ENCODE results near the gene SFI1. TPM values are rescaled to one million over a fixed set of nuclear protein-coding genes. Genes with fewer than 3 reads are reported as not detected.

SFI1 gene
- total and polyA plus RNA-seq, 2 of the 8 experiments (the other 6 are each of a cell fraction or from before 2014, with no cell fraction given), result 10.4 to 30.1 TPM

- H3K79me1 ChIP-seq (ENCODE audit: low read depth, low read length), result no peaks in the 10 kb centered on the region
- no peak overlapping the region for H3K23ac ChIP-seq (ENCODE audit: insufficient read length)
- H4K20me1 ChIP-seq (replicated peaks in 1 of 2; ENCODE audit: control insufficient read depth in 1 of 2, insufficient read depth in 2 of 2, low read length in 2 of 2), result no peaks in the 10 kb centered on the region
- H4K8ac ChIP-seq (ENCODE audit: extremely low read depth, insufficient read depth, low read length), result no peak overlapping the region
- no peaks in the 10 kb centered on the region for H3K4me1 ChIP-seq (replicated peaks in 1 of 4; ENCODE audit: control insufficient read depth in 3 of 4, insufficient read depth in 4 of 4, low read length in 3 of 4)
- H3K27me3 ChIP-seq (replicated peaks in 1 of 4; ENCODE audit: control insufficient read depth in 3 of 4, extremely low read depth in 1 of 4, insufficient read depth in 3 of 4, low read length in 3 of 4), result no peaks in the 10 kb centered on the region
- H3K36me3 ChIP-seq (ENCODE audit: control insufficient read depth in 2 of 4, insufficient read depth in 4 of 4, low read length in 3 of 4), result peaks cover 0 to 2% (median 0%) of the 10 kb centered on the region in 4 experiments; a peak in 1 of 8 replicates
- DNase-seq (ENCODE audit: low read depth in 1 of 2, low spot score in 2 of 2) (no peak), FAIRE-seq (no peak)
- no peaks in the 10 kb centered on the region for H3K9me3 ChIP-seq (ENCODE audit: insufficient read depth in 2 of 2, low read depth in 1 of 2, low read length in 1 of 2)
- no peak overlapping the region for H2AK5ac ChIP-seq (ENCODE audit: low read depth, low read length)
- H3K4me2 ChIP-seq (ENCODE audit: insufficient read depth in 1 of 2, low read depth in 2 of 2, low read length in 2 of 2), result no peak overlapping the region
- H2BK5ac ChIP-seq (ENCODE audit: low read depth, low read length), result no peak overlapping the region
- H2BK12ac ChIP-seq (ENCODE audit: low read depth, low read length), result no peak overlapping the region
- H3K4me3 ChIP-seq (ENCODE audit: extremely low read depth in 1 of 4, insufficient read depth in 2 of 4, low read depth in 3 of 4, low read length in 4 of 4), result no peak overlapping the region
- H3K27ac ChIP-seq (ENCODE audit: low read depth, low read length), result no peak overlapping the region
- no peak overlapping the region for H3K9ac ChIP-seq (replicated peaks in 1 of 4; ENCODE audit: extremely low read depth in 1 of 4, low read depth in 3 of 4, low read length in 3 of 4)
- no peak overlapping the region for H3K18ac ChIP-seq (ENCODE audit: extremely low read depth, low read length)
- no peak overlapping the region for H2BK20ac ChIP-seq (ENCODE audit: low read length)
- WGBS, 2 experiments (ENCODE audit: extremely low coverage in 1 of 2, insufficient coverage in 1 of 2, insufficient read length in 1 of 2, insufficient replicate concordance in 2 of 2, low coverage in 1 of 2, low lambda C conversion rate in 2 of 2, missing lambda C conversion rate in 1 of 2), result 82% methylated on average over 5 of the region's 5 CpGs; no CpG with 5 or more reads in 1 of the 2 experiments
- H2BK15ac ChIP-seq (ENCODE audit: low read length), result no peak overlapping the region
- CTCF ChIA-PET (ENCODE audit: partially characterized antibody), result interaction anchor here (0.8 to 2.7 kb wide), 5 partner anchors 11 to 121 kb away, joined by 3 to 8 read pairs (median 4); no protein-coding TSS in a partner anchor
- H4K91ac ChIP-seq (replicated peaks; ENCODE audit: insufficient read length, low read length), result no peak overlapping the region
- no peak overlapping the region for H2BK120ac ChIP-seq (replicated peaks; ENCODE audit: low read depth, low read length)
- no peak overlapping the region for H3K4ac ChIP-seq (replicated peaks; ENCODE audit: insufficient read length, low read depth, low read length)
- no peak overlapping the region for H2AFZ ChIP-seq (ENCODE audit: low read length)
- no peaks in the 10 kb centered on the region for H3K79me2 ChIP-seq (ENCODE audit: control insufficient read depth in 1 of 2, insufficient read depth in 2 of 2, low read length in 2 of 2)
- TF ChIP-seq POU5F1 (IDR thresholded peaks at IDR 0.05; ENCODE audit: low read depth, low read length) (no peak), RNF2 (IDR thresholded peaks at IDR 0.05; ENCODE audit: borderline replicate concordance, low read depth, low read length, missing control alignments, poor library complexity, severe bottlenecking) (no peak)
- H4K5ac ChIP-seq (ENCODE audit: insufficient read length, low read depth, low read length), result no peak overlapping the region
- POLR2A ChIA-PET (ENCODE audit: partially characterized antibody), result no interaction called here
- no peak overlapping the region for H3K56ac ChIP-seq (replicated peaks; ENCODE audit: insufficient read length, low read depth, low read length)
- H3K23me2 ChIP-seq (ENCODE audit: low read depth, low read length), result no peaks in the 10 kb centered on the region
- H3K14ac ChIP-seq (ENCODE audit: insufficient read length), result no peak overlapping the region
Observed at GRCh38 chr22:31572939-31573338, 76.6 kb downstream of the SFI1 start.
